C4-2B (cell line): ENCODE data around the gene CD48.
"Not testable (repeated sequence)": the region's sequence is repeated elsewhere in the genome, so short reads cannot be mapped to it uniquely, and the experiment has no call there.

Experiments used
- CTCF ChIP-seq: fragments of 450-650 bp; conservative IDR thresholded peaks from 2 replicates; pipeline ENCODE4 v1.5.1; 2017; ENCODE audit warnings: mild to moderate bottlenecking
- ZFX ChIP-seq: fragments of 450-650 bp; IDR thresholded peaks from 2 replicates; pipeline ENCODE4 v1.6.1; 2017

- TF ChIP-seq CTCF, ZFX: not testable (repeated sequence)
Observed at GRCh38 chr1:160714034-160714648, 2.5 kb upstream of the CD48 start.
